HG02981 (cell line): Measurements from ENCODE around the gene C4BPA.

Experiments
- ATAC-seq: cut with Tn5 transposase; IDR thresholded peaks from one replicate; pipeline ENCODE4 v1.9.1; 2021; ENCODE audit warnings: mild to moderate bottlenecking, moderate library complexity; ENCODE audit not compliant: unreplicated experiment

C4BPA gene

GRCh38 chr1:207103892-207104373, at the start of gene C4BPA:
C4BPA (plus strand) TSS chr1:207104233; CDS start chr1:207113026, 8,793 bp downstream.
- no peak for ATAC-seq

GRCh38 chr1:207054491-207054890, 49.5 kb upstream of the C4BPA start:
- ATAC-seq = no peak

DNA sequence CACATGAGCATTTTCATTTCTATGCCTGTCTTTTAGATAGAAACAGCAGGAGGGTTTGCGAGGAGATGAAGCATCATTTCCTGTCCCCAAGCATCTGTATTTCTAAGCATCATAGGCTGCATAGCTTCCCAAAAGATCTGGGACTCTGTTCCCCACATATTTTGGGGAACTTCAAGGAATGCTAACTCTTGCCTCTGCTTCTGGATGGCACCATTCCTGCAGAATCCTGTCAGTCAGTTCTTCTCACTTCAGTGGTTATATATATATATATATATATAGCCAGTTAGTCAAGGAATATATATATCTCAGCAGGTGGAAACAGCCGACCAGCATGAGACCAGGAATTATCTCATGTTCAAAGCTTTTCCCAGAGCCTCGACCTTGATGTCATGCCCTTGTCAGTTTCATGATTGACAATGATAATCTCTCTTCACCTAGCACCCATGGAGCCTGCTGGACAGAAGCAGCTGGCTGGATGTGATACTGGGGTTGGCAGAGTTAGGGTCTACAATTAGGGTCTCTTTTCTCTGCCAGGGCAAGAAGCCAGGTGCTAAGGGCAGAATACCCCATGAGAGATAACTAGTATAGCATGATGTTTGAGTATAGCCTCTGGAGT, 48.5 kb upstream of the C4BPA start:
- ATAC-seq = no peak

DNA sequence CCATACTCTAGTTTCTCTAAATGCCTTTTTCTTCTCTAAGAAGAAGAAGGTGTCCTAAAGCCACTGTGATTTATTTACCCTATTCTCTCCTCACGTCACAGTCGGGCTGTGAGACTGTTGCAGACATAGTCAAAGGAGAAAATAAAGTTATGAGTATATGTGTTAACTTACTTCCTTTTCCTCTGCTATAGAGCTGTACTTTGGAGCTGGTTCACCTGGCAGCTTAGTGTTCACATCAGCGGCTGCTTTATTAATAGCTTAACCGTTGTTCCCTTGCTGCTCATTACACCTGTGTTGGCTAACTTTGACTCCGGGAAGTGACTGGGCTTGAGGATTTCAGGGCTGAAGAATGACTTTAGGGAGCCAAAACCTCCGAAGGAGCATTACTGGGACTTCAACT, 47.4 kb upstream of the C4BPA start:
- ATAC-seq = no peak

- ATAC-seq = no peak
Observed at GRCh38 chr1:207058252-207058651, 45.8 kb upstream of the C4BPA start.

- ATAC-seq = no peak
Observed at GRCh38 chr1:207058878-207059867, 44.9 kb upstream of the C4BPA start.

DNA sequence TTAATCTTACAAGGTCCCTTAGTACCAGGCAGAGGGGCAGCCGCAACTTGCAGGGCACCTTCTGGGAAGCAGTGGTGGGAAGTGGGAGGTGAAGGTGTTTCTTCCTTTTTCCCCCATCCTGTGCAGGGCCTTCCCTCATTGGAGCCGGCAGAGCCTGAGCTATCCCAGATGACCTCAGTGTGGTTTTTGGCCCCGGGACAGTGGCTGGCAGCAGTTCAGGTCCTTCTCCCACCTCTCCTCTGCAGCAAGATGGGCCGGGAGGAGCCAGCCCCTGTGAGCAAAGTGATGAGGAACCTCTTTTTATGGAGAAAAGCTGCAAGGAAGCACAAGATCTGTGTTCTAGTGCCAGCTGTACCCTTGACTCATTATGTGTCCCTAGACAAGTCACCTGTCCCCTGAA, 44.2 kb upstream of the C4BPA start:
- no peak for ATAC-seq

DNA sequence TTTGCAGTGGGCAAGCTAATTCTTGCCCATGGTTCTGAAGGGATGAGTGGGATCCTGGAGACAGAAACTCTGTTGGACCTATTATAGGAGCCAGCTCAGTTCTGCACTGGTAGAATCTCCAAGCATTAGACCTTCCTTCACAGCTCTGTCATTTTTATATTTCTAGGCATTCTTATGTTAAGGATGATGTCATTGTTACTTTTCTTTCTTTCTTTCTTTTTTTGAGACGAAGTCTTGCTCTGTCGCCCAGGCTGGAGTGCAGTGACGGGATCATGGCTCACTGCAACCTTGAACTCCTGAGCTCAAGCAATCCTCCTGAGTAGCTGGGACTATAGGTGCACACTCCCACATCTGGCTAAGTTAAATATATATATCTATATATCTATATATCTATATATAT, 43.4 kb upstream of the C4BPA start:
- ATAC-seq = no peak

DNA sequence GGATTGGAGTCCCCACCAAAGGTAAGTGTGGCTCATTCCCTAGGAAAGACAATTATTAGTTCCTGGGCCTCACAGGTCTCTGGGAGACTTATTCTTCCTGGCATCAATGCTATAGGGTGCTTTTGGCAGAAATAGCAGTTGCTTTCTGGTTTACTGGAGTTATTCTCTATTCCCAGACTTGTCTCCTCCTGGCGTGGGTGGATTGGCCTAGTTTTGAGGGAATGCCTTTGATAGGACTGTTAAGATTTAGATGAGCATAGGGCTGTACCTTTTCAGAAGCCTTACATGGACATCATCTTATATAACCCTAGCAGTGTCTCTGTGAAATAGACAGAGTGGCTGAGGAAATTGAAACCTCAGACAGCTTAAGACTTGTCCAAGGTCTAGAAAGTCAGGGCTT, 42.0 kb upstream of the C4BPA start:
- ATAC-seq = no peak

DNA sequence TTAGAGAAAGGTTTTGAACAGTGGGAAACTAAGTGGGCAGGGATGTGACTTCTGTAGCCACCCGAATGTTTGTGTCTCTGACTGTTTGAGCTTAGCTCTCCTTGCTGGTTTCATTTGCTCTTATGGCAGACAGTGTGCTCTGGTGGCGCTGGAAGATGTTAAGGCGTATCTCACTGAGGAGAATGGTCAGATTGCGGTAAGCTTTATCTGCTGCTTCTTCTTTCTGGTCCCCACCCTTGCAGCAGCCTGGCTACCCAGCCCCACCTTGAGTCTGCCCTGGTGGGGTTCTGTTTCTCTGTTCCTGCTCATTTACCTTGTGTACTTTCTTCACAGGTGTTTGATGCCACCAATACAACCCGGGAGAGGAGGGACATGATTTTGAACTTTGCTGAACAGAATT, 41.0 kb upstream of the C4BPA start:
- no peak for ATAC-seq

DNA sequence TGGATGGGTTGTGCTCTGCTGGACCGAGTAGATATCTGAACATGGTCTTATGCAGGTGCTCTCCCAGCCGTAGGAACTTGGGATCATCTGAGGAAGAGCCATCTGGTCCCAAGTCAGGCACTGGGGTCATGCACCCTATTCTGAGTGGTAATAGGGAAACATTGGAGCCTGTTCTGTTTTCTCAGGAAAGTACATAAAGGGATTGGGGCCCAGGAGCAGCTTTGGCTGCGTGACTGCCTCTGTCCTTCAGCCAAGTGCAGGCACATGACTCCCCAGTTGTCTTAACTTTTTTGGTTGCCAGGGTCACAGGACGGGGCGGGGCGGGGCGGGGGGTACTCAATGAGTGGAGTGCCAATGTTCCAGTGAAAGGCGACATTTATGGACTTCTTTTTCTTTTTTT, 39.5 kb upstream of the C4BPA start:
- ATAC-seq = no peak

DNA sequence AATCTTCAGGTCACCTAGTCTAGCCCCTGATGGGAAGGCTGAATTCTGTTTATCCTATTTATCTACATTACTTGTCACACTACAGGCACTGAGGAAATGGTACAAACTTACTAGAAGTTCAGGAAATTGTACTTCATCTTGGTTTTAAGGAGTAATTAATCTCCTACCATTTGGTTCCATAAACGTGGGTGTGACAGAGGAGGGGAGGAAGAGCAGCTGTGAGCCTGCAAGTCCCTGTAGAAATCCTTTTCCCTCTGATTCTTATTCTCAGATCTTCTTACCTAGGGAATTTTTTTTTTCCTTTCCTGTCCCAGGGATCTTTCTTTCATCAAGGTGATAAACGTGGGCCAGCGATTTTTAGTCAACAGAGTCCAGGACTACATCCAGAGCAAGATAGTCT, 36.8 kb upstream of the C4BPA start:
- no peak for ATAC-seq

DNA sequence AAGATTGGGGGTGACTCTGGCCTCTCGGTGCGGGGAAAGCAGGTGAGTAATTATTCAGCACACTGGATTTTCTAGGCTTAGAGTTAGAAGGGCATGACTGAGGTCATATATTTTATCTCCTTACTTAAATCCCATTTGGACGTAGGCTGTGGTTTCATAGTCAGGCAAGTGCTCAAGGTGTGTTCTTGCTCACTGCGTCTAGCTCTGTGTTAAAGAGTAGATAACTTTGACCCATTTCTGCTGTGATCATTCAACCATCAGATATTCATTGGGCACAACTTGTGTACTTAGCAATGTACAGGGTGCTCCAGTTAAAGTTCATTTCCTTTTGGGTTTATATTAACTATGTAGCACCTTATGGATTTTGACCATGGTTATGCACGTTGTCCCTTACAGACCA, 36.4 kb upstream of the C4BPA start:
- no peak for ATAC-seq

DNA sequence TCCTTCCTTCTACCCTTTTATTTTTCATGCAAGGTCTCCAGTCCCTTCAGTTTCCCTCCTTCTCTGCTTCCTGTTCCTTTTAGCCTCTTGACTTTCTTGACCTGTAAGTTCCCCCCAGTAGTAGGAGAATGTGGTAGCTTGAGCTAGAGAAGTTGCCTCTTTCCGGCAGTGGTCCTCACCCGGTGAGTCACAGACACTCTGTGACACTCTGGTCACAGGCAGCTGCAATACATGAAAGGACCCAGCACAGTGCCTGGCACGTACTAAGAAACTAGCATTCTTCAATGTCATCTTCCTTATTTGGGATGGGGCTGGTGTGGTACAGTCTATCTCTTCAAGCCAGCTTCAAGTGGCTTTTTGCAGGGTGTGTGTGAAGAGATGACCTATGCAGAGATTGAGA, 35.0 kb upstream of the C4BPA start:
- no peak for ATAC-seq

DNA sequence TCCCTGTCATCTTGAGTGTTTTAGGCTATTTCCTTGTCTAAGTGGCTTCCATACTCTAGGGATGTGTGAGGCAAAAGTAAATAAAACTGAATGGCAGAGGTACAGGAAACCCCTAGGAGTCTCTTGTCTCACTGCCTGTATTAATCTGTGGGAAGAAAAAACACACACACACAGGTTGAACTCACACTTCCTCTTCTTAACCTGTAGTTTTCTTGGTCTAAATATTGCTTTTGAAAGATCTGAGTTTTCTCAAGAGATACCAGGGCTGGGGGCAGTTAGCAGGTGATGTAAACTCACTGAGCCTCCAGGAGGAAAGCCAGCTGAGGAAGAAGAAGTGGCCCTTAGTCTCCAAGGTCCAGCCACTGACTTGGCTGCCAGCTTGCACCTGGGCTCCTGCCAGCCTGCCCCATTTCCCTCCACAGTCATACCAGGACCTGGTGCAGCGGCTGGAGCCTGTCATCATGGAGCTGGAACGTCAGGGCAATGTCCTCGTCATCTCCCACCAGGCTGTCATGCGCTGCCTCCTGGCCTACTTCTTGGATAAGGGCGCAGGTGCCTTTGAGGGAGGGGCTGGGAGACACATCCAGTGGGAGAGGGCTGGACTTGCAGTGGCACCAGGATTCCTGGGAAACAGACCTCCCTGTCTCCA, 34.1 kb upstream of the C4BPA start:
- ATAC-seq = no peak

DNA sequence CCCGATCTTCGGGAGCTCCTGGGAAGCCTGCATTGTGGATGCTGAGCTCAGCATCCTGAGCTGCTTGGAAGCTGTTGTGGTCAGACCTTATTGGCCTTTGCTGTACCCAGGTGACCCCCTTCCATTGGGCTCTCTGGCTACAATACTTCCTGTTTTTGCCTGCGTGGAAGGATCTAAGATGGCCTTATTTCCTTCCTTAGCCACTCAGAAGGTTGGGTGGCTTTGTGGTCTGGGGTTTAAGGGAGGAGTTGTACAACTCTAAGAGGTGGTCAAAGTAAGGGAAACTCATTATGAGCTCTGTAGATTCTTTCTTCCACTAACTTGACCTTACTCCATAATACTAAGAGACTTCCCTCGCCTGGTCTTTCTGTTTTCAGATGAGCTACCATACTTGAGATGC, 33.2 kb upstream of the C4BPA start:
- ATAC-seq = no peak

GRCh38 chr1:207071426-207071825, 32.6 kb upstream of the C4BPA start:
- no peak for ATAC-seq

DNA sequence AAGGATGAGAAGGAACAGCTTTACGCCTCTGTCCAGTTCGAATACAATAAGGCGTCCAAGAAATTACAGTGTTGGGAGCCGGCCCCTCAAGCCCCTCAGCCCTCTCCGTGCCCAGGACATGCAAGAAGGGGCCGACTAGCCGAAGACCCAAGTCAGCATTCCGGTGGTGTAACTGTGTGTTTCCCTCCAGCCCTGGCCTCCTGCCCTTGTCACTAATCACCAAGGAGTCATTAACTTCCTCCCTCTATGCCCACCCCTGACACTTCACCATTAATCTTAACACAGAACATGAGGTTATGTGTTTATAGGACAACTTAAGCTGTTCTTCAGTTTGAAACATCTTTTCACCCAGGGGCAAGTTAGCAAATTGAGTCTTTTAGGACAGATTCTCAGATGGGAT, 31.8 kb upstream of the C4BPA start:
- no peak for ATAC-seq

GRCh38 chr1:207073906-207074820, 29.9 kb upstream of the C4BPA start:
- ATAC-seq = no peak

DNA sequence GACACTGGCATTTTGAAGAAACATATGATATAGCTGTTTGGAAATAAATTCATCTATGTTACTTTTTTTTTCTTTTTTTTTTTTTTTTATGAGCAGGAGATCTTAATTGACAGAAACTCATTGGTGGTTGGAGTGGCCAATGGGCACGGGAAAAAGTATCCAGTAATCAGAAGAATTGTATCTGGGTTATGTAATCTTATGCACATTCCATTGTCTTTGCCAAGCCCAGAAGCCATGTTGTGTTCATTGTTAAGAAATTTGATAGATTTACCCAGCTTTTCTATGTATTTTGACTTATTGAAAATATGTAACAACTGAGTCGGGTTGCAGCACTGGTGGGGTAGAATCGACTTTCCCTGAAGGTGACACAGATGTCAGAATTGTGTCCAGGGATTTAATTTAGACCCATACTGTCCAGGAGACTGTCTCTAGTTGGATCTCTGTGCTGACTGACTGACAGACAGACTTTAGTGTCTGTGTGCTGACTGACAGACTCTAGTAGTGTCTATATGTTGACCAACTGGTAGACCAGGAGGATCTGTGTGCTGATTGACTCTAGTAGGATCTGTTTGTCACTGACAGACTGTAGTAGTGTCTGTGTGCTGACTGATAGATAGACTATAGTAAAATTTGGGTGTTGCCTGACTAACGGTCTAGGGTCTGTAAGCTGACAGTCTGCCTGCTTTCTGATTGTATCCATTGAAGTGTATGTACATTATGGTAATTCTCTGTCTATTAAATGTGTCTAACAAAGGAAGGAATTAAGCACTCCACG, 27.7 kb upstream of the C4BPA start:
- no peak for ATAC-seq
